GM18505 (cell line): ENCODE results near the gene GSDMA.

Experiments used
- ATAC-seq: cut with Tn5 transposase; IDR thresholded peaks from one replicate; pipeline ENCODE4 v1.9.1; 2021; ENCODE audit not compliant: unreplicated experiment
- POLR2A ChIP-seq: IDR thresholded peaks from 4 replicates; pipeline ENCODE4 v1.6.1; 2011; ENCODE audit warnings: borderline replicate concordance; ENCODE audit not compliant: insufficient read depth, insufficient read length; ENCODE audit errors: extremely low read depth

The GSDMA gene, protein sequence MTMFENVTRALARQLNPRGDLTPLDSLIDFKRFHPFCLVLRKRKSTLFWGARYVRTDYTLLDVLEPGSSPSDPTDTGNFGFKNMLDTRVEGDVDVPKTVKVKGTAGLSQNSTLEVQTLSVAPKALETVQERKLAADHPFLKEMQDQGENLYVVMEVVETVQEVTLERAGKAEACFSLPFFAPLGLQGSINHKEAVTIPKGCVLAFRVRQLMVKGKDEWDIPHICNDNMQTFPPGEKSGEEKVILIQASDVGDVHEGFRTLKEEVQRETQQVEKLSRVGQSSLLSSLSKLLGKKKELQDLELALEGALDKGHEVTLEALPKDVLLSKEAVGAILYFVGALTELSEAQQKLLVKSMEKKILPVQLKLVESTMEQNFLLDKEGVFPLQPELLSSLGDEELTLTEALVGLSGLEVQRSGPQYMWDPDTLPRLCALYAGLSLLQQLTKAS

DNA sequence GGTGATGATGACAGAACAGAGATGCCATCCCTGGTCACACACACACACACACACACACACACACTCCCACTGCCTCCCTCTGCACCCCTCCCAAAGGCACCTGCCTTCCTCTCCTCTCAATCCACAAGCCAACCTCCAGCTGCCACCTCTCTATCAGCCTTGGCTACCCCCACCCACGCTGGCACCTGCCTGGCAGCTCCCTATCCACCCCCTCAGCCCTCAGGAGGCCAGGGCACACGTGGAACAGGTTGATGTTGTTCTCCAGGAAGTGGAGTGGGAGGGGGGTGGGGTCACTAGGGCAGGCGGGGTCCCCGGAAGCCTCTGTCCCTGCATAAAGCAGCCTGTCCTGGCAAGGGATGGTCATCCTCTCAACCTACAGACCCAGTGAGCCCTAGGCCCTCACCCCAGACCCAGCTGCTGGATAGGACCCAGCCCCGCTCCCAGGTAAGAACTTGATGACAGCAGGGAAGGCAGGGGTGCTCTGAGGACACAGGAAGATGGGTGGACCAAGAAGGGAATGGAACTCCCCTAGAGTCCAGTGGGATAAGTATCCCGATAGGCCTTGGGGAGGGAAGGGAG is at the start of gene GSDMA:
Gene GSDMA (plus strand): TSS at position 363 of the 579 bp plus-strand sequence. CDS start 2,684 bp downstream, outside the sequence.
- ATAC-seq, result no peak
- no peak for TF ChIP-seq POLR2A

DNA sequence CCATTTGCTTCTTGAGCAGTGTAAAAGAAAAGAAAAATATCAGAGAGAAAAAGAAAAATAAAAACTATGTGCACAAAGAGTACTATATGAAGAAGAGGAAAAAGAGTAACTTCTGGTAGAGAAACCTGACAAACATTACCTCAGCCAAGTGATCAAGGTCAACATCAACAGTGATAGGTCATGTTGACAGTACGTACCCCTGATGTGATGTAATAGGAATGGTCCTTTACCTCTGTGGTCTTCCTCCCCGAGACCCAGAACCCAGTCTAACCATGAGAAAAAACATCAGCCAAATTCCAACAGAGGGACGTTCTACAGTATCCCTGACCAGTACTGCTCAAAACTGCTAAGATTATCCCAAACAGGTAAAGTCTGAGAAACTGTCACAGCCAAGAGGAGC is 48.8 kb upstream of the GSDMA start:
- TF ChIP-seq POLR2A, result no peak
- no peak for ATAC-seq

DNA sequence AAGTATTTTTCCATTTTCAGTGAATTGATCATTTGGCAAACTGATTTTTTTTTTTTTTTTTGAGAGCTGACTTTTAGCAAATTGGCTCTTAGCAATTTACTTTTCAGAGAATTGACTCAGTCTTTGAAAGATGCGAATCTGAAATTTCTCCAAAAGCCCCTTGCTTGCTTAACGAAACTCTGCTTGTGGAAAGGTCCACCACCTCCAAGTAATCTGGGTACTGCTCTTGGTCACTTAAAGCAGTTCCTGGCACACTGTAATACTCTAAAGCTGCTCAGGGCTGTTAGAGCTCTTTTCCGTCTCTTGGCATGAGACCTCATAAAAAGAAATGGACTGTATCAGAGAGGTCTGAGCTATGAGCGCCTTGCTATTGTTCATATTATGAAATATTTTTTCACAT is 47.2 kb upstream of the GSDMA start:
- ATAC-seq, result no peak
- TF ChIP-seq POLR2A, result no peak

DNA sequence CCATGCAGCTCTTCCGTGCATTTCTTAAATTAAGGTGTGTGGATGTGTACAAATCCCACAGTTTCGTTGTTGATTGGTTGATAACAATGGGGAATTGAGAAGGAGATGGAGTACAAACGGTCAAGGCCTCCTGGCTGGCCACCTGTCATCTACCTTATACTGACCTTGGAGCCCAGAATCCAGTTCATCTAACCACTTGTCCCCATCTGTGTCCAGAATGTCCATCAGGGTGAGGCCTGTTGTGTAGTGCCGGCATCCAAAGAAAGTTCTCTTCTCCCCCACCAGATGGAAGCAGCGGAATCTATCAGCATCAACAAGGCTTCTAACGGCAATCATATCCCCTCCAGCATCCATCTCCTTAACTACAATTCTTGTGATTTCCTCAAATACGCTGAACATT is 45.9 kb upstream of the GSDMA start:
- no peak for ATAC-seq
- no peak for TF ChIP-seq POLR2A

DNA sequence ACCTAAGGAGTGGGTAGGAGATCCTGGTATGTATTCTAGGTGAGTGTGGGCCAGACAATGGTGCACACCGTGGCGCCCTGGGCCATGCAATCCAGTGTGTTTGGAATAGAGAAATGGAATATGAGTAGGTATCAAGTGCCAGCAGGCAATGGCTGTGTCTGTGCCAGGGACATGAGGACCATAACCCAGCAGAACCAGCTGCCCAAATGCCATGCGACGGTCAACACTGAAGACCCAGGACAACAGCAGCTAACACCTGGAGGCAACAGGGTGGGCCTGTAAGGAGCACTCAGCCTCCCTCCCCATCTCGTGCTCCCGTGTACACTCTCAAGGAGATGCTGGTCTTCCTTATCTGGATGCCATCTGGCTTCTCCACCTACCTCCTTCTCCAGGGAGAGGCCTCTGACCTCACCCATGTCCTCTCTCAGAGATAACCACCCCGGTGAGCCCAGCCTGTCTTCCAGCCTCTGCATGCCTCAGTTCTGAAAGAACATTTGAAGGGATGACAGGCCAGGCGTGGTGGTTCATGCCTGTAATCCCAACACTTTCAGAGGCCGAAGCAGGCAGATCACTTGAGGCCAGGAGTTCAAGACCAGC is 43.6 kb upstream of the GSDMA start:
- TF ChIP-seq POLR2A, result no peak
- no peak for ATAC-seq

DNA sequence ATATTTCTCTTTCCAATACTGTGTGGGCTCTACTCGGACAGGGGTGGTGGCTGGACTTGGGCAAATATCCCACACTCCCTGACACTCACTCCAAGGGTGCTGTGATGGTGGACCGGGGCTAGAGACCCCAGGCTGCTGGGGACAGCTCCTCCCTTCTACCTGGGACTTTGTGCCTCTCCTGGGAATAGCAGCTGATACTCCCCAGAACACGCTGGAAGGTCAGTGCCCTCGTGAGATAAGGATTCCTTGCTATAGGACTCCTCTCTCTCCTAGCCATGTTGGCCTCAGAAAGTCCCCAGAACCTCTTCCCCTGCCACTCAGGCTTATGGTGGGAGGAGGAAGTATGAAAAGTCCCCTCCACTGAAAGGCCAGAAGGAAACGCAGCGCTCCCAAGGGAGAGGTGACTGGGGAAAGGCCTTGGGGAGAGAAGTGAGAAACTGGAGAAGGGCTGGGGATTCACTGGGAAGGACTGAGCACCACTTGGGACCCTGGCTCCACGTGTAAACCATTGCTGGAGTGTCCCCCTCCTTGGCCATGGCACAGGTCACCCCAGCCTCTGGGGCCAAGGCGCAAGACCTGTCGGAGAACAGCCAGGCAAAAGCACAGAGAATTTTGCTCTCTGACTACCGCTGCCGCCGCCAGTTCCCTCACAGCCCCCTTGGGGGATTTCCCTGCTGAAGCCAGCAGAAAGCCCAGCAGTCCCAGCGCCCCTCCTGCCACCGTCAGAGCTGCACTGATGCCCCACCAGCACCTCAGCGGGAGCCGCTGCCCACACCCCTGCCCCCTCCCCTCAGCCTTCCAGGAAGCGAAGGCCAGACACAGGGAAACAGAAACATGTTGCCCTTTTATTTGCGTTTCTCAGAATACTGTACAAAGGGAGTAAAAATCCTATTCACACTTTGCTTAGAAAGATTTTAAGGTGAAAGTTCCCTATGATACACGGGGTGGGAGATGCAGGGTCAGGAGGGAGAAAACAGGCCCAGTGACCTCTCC is 42.3 kb upstream of the GSDMA start:
- ATAC-seq, result no peak
- peak; percentile 14 for TF ChIP-seq POLR2A

DNA sequence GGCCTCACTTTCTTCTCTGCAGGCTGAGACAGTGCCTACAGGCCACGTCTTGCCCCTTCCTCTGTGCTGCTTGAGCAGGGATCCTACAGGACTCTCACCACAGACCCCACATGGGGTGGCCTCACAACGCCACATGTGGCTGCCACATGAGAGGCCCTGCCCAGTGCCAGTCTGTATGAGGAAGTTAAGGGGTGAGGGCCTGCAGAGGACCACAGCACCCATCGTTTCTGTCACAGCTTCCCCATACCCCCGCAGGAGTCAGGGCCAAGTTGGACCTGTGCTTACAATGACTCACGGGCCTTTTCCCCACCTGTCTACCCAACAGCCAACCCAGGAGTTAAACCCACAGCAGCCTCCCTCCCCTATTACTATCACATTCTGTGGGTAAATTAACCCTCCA is 41.5 kb upstream of the GSDMA start:
- TF ChIP-seq POLR2A, result no peak
- ATAC-seq, result no peak

DNA sequence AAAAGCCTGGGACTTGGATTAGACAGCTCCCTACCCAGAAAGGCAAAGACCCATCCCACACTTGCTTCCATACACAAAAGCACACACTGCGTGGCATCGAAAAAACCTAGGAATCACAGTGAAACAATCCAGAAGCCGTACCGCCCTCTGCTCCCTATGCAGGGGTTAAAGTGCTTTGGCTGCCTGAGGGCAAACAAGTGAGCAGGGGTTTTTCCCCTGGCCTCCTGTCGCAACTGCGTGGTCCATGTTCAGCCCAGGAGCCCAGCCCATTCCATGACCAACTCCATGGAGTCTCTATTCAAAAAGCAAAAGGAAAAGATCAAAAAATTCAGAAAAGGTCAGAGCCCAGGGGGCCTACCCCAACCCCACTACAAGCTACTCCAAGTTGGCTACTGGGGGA is 40.8 kb upstream of the GSDMA start:
- ATAC-seq, result no peak
- no peak for TF ChIP-seq POLR2A

DNA sequence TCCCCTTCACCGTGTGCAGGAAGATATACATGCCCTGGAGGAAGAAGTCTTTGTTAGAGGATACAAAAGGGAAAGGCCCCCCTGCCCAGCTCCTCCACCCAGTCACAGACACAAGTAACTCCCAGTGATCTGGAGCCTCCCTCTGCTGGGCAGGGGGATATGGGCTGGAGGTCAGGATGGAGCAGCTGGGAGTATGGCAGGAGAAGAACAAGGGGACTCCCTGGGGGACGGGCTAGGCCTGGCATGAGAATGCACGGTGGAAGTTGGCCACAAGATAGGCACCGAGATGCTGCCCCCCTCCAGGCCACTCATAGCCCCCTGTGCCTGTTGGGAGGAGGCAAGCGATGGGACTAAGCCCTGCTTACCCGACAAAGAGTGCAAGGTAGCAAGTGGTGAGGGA is 39.6 kb upstream of the GSDMA start:
- TF ChIP-seq POLR2A, result no peak
- ATAC-seq, result no peak

DNA sequence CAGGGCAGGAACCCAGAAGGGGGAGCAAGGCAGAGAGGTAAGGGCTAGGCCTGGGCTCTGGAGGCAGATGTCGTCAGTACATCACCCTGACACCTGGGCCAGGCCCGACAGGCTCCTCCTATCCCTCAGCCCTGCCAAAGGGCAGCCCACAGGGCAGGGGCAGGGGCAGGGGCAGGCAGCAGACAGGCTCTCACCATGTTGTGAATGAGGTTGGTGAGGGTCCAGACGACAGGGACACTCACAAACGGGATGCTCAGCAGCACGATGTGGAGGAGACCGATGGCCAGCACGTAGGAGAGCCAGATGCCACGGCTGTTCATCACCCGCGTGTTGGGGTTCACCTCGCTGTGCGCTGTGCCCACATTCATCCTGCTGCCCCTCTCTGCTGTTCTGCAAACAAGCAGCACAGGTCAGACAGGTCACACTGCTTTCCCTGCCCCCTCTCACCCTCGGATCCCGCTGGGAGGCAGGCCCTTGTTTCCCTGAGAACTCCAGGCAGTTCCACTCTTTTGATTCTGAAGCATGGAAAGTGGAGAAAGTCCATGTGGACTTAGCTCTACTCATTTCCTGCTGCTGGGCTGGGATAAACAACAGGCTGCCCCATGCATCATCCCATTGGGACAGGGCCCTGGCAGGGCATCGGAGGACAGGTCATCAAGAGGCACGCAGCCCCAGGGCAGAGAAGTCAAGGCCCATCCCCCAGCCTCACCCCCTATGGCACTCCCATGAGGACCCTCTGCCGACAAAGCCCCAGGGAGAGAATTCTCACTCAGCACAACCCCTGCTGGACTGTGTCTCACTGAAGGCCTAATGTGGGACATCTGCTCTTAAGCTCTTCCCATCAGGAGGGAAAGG is 38.7 kb upstream of the GSDMA start:
- no peak for ATAC-seq
- no peak for TF ChIP-seq POLR2A

DNA sequence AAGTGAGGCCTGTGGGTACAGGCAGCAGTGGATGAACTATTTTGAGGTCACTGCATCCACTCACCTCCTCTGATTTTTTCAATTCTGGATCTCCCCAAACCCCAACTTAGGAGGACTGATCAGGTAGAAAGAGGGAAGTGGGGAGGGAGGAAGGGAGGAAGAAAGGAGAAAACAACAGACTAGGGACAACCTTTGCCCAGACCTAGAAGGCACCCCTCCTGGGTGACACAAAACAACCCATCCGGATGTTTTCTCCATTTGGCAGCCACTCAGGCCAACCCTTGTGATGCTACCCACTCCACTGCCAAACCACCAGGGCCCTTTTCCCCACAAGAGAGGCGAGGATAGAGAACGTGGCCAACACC is 38.1 kb upstream of the GSDMA start:
- ATAC-seq, result no peak
- no peak for TF ChIP-seq POLR2A
